Prostate gland (tissue), 2 donors: ENCODE measurements around the gene ATXN1.

Experiments
- CTCF ChIP-seq, 4 experiments: fragments of 200-600 bp in 2 of 4; fragments of 450-650 bp in 2 of 4; sonication (generic) in 2 of 4; IDR thresholded peaks; 1 replicate in 3 of 4; 2 replicates in 1 of 4; pipeline ENCODE4 v1.5.1; 2016 to 2019; ENCODE audit warnings: antibody characterized with exemption in 4 of 4, mild to moderate bottlenecking in 2 of 4, moderate library complexity in 2 of 4
- POLR2AphosphoS5 ChIP-seq: sonication (generic); formaldehyde crosslinking; IDR thresholded peaks from one replicate; pipeline ENCODE4 v1.6.1; 2017; ENCODE audit warnings: antibody characterized with exemption

DNA sequence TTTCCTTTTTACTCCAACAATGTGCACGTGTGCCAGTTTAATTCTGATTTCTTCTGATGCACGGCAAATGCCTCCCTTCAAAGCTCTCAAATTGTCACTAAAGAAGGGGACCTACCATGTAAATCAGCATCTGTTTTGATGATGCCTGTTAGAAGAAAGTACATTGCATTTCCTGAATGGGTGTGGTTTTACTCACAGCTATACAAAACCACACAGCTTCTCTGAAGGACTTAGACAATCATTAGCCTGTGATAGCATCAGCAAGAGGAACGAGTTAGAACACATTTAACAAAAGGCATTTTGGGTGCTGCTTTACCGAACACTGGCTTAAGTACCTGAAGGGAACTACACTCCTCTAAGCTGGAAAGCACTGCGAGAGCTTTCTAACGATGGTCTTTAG is 109.4 kb downstream of the ATXN1 start:
- peak; percentile 44 for TF ChIP-seq POLR2AphosphoS5
- TF ChIP-seq CTCF (IDR thresholded peaks at IDR 0.05), result no peak
